GM18861 (cell line): ENCODE measurements around the gene DNM2.
"Not testable (repeated sequence)": the region's sequence is repeated elsewhere in the genome, so short reads cannot be mapped to it uniquely, and the experiment has no call there.

Experiments
- ATAC-seq: cut with Tn5 transposase; IDR thresholded peaks from one replicate; pipeline ENCODE4 v1.9.1; 2021; ENCODE audit not compliant: unreplicated experiment

The DNM2 gene

GRCh38 chr19:10717356-10718204 lies at the start of gene DNM2:
Gene DNM2, plus strand, starts transcription at chr19:10718079. Its CDS starts 164 bp downstream, at chr19:10718243.
- ATAC-seq, result peak; percentile 75

GRCh38 chr19:10669246-10669645 lies 48.6 kb upstream of the DNM2 start:
- ATAC-seq, result no peak

- ATAC-seq, result no peak
Measured at GRCh38 chr19:10670182-10670581, 47.7 kb upstream of the DNM2 start.

GRCh38 chr19:10670876-10671804 lies 46.7 kb upstream of the DNM2 start:
- ATAC-seq, result no peak

GRCh38 chr19:10671922-10672321 lies 46.0 kb upstream of the DNM2 start:
- ATAC-seq, result not testable (repeated sequence)

GRCh38 chr19:10675214-10675613 lies 42.7 kb upstream of the DNM2 start:
- not testable (repeated sequence) for ATAC-seq

GRCh38 chr19:10677751-10678150 lies 40.1 kb upstream of the DNM2 start:
- no peak for ATAC-seq

- no peak for ATAC-seq
Measured at GRCh38 chr19:10678813-10679212, 39.1 kb upstream of the DNM2 start.

GRCh38 chr19:10679743-10680142 lies 38.1 kb upstream of the DNM2 start:
- no peak for ATAC-seq

GRCh38 chr19:10680545-10681135 lies 37.2 kb upstream of the DNM2 start:
- no peak for ATAC-seq

- no peak for ATAC-seq
Measured at GRCh38 chr19:10681658-10682057, 36.2 kb upstream of the DNM2 start.

GRCh38 chr19:10682397-10683063 lies 35.3 kb upstream of the DNM2 start:
- no peak for ATAC-seq

- ATAC-seq, result no peak
Measured at GRCh38 chr19:10683064-10683426, 34.8 kb upstream of the DNM2 start.

GRCh38 chr19:10683582-10683981 lies 34.3 kb upstream of the DNM2 start:
- no peak for ATAC-seq

- ATAC-seq, result no peak
Measured at GRCh38 chr19:10685210-10685609, 32.7 kb upstream of the DNM2 start.

- no peak for ATAC-seq
Measured at GRCh38 chr19:10686193-10686592, 31.7 kb upstream of the DNM2 start.

- no peak for ATAC-seq
Measured at GRCh38 chr19:10686661-10687517, 31.0 kb upstream of the DNM2 start.

- ATAC-seq, result no peak
Measured at GRCh38 chr19:10687518-10688288, 30.2 kb upstream of the DNM2 start.

- ATAC-seq, result no peak
Measured at GRCh38 chr19:10688545-10689280, 29.2 kb upstream of the DNM2 start.
